Stimulated activated CD4-positive, alpha-beta T cell treated with anti-CD3 and anti-CD28 coated beads, Interleukin-12 subunit alpha, Interleukin-12 subunit beta, amount 100 ng/mL, for 4 hours (primary cell): ENCODE measurements around the gene RCC2.
"Not testable (repeated sequence)": the region's sequence is repeated elsewhere in the genome, so short reads cannot be mapped to it uniquely, and the experiment has no call there.

ENCODE experiments used
- DNase-seq: peaks from one replicate; pipeline ENCODE4 v3.0.0-alpha.2; 2020

The RCC2 gene

DNA sequence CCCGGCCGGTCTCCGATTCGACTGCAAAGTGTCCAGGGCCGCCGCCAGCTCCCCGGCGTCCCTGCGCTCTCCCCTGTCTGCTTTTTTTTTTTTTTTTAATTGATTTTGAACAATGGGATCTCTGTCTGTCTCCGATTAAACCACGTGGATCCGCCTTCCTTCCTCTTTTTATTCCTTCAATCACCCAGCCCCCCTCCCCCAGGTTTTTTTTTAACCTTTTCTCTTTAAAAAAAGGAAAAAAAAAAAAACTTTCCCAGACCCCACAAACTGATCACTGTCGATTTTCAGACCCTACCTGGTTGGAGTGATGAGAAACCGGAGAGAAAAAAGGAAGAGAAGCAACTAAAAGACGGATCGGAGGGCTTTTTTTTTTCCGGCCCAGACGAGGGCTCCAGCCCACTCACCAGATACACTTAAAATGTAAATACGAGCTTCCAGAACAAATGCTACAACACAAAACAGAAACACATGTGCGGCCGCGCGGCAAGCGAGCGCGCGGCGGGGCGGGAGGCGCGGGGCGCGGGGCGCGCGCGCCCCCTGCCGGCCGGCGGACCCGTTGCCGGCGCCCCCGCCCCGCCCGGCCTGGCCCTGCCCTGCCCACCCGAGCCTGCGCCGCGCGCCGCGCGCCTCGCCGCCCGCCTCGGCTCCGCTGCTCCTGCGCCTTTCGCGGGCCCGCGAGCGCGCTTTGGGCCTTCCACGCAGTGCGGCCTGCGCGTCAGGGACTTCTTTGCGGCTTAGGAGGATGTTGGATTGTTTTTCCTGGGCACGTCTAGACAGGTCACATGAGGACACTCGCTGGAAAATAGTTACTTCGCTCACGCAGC, at the start of gene RCC2:
TSS of gene RCC2 (minus strand) at position 428 of the 824 bp plus-strand sequence. CDS start 1,163 bp downstream, outside the sequence.
- peak; percentile 67 for DNase-seq

DNA sequence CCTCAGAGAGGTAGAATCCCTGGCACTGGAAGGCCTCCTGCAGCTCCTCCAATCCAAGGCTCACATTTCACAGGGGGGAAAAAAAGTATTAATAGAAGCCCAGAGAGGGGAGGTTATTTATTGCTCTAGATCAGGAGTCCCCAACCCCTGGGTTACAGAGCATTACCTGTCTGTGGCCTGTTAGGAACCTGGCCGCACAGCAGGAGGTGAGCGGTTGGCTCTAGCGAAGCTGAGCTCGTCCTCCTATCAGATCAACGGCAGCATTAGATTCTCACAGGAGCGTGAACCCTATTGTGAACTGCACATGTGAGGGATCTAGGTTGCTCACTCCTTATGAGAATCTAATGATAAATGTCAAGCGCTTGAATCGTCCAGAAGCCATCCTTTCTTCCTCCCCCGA, 46.8 kb upstream of the RCC2 start:
- DNase-seq = no peak

DNA sequence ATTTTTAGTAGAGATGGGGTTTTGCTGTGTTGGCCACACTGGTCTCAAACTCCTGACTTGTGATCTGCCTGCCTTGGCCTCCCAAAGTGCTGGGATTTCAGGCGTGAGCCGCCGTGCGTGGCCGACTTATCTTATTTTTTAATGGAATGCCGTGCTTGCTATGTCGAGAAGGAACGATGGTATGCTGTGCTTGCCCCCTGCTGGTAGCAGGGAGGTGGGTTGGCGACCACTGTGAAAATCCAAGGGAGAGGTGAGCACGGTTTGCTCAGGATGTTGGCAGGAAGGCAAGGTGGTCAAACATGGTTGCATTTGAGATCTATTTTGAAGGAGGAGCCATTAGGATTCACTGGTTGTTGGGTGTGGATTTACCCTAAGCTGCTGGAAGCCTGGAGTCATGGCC, 45.8 kb upstream of the RCC2 start:
- no peak for DNase-seq

DNA sequence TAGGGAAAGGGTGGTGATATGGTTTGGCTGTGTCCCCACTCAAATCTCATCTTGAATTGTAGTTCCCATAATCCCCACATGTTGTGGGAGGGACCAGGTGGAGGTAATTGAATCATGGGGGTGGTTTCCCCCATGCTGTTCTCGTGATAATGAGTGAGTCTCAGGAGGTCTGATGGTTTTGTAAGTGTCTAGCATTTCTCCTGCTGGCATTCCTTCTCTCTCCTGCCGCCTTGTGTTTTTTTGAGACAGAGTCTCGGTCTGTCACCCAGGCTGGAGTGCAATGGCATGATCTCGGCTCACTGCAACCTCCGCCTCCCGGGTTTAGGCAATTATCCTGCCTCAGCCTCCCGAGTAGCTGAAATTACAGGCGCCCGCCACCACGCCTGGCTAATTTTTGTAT, 42.5 kb upstream of the RCC2 start:
- not testable (repeated sequence) for DNase-seq

DNA sequence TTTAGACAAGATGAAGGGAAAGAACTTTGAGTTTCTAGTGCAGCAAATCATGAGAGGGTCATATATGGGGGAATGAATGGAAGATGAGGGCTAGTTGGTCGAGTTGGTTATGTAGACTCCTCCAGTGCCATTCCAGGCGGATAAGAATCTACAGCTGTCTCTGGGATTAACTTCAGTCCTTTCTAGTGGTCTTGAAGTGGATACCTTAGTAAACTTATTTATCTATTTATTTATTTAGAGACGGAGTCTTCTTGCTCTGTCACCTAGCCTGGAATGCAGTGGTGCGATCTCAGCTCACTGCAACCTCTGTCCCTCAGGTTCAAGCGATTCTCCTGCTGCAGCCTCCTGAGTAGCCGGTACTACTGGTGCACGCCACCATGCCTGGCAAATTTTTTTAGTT, 41.4 kb upstream of the RCC2 start:
- no peak for DNase-seq

DNA sequence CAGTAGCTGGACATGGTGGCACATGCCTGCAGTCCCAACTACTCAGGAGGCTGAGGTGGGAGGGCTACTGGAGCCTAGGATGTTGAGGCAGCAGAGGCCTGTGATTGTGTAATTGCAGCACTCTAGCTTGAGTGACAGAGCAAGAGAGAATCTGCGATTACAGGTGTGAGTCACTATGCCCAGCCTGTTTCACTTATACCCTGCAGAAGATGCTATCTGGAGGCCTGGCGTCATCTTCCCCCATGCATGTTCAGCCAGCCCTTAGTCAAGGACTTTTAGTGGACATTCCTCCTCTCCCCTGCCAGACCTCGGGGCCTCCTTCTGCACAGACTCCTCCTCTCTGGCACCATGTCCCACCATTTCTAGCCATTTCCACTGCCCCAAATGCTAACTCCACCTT, 36.3 kb upstream of the RCC2 start:
- DNase-seq = no peak

DNA sequence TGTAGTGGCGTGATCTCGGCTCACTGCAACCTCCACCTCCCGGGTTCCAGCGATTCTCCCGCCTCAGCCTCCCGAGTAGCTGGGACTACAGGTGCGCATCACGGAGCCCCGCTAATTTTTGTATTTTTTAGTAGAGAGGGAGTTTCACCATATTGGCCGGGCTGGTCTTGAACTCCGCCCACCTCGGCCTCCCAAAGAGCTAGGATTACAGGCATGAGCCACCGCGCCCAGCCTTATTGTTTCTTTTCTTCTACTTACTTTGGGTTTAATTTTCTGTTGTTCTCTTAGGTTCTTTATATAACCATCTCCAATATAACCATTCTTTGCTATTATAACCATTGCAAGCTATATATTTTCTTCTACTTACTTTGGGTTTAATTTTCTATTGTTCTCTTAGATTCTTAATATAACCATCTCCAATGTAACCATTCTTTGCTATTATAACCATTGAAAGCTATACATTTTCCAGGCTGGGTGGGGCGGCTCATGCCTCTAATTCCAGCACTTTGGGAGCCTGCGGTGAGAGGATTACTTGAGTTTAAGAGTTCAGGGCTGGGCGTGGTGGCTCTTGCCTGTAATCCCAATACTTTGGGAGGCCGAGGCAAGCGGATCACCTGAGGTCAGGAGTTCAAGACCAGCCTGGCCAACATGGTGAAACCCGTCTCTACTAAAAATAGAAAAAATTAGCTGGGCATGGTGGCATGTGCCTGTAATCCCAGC, 35.5 kb upstream of the RCC2 start:
- not testable (repeated sequence) for DNase-seq

DNA sequence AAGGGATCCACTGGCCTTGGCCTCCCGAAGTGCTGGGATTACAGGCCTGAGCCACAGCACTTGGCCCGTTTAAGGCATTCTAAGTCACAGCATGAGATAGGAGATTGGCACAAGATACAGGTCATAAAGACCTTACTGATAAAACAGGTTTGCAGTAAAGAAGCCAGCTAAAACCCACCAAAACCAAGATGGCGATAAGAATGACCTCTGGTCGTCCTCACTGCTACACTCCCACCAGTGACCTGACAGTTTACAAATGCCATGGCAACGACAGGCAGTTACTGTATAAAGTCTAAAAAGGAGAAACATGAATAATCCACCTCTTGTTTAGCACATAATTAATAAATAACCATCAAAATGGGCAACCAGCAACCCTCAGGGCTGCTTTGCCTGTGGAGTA, 33.3 kb upstream of the RCC2 start:
- no peak for DNase-seq

DNA sequence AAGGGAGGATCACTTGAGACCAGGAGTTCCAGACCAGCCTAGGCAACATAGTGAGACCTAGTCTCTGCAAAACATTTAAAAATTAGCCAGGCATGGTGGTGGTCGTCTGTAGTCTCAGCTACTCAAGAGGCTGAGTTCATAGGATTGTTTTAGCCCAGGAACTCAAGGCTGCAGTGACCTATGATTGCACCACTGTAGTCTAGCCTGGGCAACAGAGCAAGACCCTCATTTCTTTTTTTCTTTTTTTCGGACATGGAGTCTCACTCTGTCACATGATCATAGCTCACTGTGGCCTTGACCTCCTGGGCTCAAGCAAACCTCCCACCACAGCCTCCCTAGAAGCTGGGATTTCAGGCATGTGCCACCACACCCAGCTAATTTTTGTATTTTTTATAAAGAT, 31.9 kb upstream of the RCC2 start:
- no peak for DNase-seq

DNA sequence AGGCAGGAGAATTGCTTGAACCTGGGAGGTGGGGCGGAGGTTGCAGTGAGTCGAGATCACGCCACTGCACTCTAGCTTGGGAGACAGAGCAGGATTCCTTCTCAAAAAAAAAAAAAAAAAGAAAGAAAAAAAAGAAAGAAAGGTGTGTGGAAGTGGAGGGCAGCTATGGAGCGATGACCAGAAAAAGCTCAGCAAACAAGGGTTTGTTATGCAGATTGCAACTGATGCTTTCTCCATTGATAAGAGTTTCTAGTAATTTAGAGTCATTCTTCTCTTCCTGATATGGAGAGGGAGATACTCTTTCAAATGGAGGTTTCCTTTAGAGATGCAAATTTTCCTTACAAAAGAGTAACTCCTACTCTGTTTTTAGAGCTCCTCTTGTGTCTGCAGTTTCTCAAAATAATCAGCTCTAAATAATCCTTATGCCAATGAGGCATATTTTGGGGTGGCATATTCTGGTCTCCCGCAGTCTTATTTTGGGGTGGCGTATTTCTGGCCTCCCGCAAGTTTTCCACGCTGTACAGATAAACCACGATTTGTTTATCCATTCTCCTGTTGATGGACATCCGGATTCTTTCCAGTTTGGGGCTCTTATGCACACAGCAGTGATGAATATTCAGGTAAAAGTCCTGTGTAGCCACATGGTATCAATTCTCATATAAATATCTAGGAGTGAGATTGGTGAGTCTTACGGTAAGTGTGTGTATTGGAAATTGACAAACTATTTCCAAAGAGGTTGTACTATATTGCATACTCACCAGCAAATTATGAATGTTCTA, 30.7 kb upstream of the RCC2 start:
- no peak for DNase-seq

DNA sequence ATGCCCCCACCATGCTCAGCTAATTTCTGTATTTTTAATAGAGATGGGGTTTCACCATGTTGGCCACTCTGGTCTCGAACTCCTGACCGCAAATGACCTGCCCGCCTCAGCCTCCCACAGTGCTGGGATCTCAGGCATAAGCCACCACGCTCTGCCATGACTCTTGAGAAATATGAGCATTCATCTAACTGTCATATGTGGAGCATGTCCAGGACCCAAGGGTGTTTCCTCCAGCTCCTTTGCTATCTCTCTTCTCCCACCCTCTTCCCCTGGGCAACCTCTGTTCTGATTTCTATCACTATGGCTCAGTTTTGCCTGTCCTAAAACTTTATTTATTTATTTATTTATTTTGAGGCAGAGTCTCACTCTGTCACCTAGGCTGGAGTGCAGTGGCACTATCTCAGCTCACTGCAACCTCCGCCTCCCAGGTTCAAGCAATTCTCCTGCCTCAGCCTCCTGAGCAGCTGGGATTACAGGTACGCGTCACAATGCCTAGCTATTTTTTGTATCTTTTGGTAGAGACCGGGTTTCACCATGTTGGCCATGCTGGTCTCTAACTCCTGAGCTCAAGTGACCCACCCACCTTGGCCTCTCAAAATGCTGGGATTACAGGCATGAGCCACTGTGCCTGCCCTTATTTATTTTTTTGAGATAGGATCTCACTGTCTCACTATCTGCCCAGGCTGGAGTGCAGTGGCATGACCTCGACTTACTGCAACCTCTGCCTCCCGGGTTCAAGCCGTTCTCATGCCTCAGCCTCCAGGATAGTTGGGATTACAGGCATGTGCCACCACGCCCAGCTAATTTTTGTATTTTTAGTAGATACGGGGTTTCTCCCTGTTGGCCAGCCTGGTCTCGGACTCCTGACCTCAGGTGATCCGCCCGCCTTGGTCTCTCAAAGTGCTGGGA, 29.1 kb upstream of the RCC2 start:
- not testable (repeated sequence) for DNase-seq

DNA sequence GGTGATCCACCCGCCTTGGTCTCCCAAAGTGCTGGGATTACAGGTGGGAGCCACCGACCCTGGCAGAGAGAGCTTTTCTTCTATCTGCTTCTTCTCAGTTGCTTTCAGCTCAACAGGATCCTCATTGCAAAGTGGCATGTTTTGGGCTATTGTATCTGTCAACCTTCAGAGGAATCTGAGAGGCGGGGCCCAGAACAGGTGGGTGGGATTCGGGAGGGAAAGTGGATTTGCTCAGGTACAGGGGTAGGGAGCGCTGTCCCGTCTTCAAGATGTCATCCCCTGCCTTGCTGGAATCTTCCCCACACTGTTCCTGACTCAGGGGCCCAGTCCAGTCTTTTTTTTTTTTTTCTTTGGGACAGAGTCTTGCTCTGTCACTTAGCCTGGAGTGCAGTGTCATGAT, 26.9 kb upstream of the RCC2 start:
- no peak for DNase-seq

DNA sequence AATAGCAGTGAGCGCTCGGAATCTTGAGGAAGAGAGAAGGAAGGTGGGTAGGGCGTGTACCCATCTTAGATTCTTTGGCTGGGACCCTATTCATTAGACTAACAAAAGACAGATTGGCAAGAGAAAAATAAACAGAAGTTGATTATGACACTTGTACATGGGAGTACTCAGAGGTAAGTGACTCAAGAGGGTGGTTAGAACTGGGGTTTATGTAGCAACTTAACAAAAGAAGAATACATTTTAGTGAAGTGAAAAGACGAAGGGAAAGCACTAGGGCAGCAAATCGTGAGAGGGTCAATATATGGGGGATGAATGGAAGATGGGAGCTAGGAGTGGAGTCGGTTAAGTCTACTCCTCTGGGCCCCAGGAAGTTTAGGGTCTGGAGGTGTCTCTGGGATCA, 25.8 kb upstream of the RCC2 start:
- DNase-seq = no peak

DNA sequence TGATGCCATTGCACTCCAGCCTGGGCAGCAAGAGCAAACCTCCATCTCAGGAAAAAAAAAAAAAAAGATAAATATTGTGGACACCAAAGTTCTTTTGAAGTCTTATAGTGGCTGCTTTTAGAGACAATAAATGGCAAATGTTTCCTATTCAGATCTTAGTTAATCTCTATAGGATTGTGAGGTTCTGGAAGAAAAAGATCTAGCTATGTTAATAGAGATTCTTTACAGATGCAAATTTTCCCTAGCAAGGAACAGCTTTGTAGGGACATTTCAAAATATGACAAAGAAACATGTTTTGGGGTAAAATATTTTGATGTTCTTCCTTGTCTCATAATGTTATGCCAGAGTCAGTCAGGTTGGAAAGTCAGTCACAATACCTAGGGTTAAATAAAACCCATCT, 24.5 kb upstream of the RCC2 start:
- DNase-seq = no peak

DNA sequence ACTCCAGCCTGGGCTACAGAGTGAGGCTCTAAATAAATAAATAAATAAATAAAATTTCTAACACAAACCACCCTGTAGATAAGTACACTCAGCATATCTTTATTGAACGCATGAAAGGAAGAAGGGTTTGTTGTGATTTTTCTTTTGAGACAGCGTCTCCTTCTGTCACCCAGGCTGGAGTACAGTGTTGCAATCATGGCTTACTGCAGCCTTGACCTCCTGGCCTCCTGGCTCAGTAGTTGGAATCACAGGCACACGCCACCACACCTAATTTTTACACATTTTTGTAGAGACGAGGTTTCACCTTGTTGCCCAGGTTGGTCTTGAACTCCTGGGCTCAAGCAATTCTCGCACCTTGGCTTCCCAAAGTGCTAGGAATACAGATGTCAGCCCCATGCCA, 23.2 kb upstream of the RCC2 start:
- no peak for DNase-seq

DNA sequence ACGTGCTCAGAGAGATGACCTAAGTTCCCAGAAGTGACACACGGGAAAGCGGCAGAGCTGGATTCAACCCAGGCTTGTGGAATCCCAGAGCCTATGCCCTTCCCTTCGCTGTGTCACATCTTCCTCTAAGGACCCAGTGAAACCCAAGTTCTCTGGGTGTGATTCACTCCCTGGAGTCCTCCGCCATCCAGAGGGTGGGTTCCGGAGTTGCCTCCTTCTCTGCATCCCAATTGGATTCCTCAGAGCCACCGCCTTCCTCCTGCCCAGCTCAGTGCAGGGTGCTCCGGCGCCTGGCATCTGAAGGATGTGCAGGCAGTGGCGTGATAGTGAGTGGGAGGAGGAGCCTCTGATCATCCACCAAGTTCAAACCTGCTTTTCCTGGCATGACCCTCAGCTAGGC, 20.7 kb upstream of the RCC2 start:
- DNase-seq = no peak

DNA sequence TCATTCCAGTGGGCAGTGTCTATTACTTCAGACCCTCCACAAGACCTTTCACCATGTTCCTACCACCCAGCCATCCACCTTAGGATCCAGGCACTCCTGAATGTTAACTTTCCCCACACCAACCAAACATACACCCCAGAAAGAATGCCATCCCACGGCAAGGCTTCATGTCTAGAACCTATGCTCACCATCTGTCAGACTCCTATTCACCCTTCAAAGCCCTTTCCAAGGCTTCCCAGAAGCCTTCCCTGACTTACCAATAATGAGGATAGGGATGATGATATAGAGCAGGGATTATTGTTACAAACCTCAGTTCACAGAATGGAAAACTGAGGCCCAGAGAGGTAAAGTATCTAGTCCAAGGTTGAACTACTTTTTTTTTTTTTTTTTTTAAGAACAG, 19.3 kb upstream of the RCC2 start:
- DNase-seq = no peak

DNA sequence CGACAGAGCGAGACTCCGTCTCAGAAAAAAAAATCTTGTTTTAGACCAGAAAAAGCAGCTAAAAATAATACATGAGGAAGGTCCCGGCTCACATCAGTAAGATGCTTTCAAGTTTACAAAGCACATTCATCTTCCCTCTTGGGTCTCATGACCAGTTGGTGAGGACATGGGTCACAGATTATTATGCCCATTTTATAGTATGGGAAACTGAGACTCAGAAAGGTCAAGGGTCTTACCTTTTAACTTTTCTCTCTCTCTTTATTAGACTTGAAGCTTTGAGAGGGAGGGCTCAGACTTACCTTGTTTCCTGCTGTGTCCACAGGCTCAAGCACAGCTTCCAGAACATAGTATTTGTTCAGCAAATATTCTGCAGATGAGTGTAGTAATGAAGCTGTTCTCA, 13.2 kb upstream of the RCC2 start:
- no peak for DNase-seq

DNA sequence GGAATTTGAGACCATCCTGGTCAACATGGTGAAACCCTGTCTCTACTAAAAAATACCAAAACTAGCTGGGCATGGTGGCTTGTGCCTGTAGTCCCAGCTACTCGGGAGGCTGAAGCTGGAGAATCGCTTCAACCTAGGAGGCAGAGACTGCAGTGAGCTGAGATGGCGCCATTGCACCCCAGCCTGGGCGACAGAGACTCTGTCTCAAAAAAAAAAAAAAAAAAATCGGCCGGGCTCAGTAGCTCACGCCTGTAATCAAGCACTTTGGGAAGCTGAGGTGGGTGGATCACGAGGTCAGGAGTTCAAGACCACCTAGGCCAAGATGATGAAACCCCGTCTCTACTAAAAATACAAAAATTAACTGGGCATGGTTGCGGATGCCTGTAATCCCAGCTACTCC, 12.7 kb upstream of the RCC2 start:
- DNase-seq = not testable (repeated sequence)

DNA sequence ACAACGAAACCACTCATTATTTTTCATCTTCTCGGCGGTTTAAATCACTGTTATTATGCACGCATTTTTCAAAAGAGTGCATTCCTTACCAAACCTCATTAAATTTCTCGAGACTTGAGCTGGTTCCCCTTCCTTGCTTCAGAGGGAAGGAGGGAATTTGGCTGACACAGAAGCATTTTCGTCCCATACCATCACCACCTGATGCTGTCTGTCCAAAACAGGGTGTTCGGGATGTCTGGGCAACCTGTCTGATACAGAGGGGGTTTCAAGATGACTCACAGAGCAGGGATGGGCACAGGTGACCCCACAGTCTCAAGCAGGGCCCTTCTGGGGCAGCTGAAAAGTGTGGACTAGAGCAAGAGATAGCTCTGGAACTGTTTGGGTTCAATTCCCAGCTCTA, 12.3 kb upstream of the RCC2 start:
- DNase-seq = no peak

DNA sequence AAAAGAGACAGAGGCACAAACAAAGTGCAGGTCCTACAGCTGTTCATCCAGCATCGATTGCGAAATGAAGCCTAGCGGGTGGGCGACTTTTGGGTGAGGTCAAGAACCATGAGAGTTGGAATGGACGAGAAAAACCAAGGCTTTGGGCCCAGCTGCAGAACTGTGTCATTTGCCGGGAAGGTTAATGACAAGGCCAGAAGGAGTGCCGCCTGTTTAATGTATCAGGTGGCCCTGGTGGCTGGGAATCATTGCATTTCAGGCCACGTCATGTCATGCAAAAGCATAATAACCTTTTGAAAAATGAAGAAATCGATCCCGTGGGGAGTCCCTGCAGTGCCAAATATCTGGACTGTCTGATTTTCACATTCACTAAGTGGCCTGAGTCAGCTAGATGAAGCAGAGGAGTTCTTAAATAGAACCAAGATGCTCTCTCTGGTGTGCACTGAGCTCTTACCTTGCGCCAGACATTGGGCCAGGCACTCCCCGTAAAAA, 8.1 kb upstream of the RCC2 start:
- no peak for DNase-seq

DNA sequence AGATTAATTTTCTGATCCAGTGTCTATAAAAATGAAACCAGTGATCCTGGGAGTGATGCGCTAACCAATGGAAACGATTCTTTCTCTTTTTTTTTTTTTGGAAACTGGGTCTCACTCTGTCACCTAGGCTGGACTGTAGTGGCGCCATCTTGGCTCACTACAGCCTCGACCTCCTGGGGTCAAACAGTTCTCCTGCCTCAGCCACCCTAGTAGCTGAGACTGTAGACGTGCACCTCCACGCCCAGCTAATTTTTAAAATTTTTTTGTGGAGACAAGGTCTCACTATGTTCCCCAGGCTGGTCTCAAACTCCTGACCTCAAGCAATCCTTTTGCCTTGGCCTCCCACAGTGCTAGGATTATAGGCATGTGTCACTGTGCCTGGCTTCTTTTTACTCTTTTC, 3.4 kb upstream of the RCC2 start:
- DNase-seq = no peak

DNA sequence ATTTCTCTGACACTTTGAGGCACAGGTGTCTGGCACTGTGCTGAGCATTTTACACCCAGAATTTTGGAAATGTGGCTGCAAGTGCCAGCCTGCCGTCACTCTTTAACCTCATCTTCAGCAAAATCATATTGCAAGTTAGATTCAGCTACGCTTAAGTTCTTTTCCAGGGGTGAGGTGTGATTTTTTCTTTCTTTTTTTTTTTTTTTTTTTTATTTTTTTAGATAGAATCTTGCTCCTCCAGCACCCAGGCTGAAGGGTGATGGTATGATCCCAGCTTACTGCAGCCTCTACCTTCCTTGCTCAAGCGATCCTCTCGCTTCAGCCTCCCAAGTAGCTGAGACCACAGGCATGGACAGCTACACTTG, 2.5 kb upstream of the RCC2 start:
- DNase-seq = no peak
